ENCODE data around the gene TMEM237.

Gene TMEM237

DNA sequence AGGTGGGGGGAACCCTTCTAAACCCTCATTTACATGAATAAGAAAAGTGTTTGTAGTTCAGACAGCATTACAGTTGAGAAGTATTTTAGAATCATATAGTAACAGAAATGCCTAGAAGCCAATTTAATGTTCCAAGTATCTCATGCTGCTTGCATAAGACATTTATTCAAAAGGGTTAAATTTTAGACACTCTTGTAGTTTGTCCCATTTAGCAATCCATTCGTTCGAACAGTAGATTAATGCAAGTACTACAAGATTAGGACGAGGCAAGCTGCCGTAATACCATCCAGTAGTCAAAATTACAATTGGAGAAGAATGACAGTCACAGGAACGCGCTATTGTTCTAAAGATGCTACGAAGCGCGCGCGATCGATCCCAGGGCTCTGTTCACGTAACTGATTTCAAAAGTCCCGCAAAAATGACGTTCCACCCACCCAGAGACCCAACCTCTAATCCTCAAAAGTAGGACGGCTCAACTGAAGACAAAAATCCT is 1.2 kb downstream of the TMEM237 start:
- H3K27ac ChIP-seq, result peak overlapping the region; percentile 85
- TF ChIP-seq, protein P1, sequence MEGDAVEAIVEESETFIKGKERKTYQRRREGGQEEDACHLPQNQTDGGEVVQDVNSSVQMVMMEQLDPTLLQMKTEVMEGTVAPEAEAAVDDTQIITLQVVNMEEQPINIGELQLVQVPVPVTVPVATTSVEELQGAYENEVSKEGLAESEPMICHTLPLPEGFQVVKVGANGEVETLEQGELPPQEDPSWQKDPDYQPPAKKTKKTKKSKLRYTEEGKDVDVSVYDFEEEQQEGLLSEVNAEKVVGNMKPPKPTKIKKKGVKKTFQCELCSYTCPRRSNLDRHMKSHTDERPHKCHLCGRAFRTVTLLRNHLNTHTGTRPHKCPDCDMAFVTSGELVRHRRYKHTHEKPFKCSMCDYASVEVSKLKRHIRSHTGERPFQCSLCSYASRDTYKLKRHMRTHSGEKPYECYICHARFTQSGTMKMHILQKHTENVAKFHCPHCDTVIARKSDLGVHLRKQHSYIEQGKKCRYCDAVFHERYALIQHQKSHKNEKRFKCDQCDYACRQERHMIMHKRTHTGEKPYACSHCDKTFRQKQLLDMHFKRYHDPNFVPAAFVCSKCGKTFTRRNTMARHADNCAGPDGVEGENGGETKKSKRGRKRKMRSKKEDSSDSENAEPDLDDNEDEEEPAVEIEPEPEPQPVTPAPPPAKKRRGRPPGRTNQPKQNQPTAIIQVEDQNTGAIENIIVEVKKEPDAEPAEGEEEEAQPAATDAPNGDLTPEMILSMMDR (conservative IDR thresholded peaks at IDR 0.05), result no peak

DNA sequence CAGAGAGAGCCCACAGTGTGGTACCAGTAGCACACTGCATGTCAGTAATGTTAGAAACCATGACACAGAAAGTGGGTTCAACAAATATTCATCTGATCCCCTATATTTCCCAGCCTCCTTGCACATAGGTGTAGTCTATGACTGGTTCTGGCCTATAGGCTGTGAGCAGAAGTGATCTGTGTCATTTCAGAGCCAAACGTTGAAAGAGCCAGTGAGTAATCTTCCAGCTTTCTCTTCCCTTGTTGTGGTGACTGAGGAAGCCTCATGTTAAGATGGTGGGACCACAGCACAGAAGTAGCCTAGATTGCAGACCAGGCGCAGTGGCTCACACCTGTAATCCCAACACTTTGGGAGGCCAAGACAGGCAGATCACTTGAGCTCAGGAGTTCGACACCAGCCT is 4.1 kb downstream of the TMEM237 start:
- TF ChIP-seq, protein P1 (conservative IDR thresholded peaks at IDR 0.05), result no peak
- H3K27ac ChIP-seq, result no peak overlapping the region

DNA sequence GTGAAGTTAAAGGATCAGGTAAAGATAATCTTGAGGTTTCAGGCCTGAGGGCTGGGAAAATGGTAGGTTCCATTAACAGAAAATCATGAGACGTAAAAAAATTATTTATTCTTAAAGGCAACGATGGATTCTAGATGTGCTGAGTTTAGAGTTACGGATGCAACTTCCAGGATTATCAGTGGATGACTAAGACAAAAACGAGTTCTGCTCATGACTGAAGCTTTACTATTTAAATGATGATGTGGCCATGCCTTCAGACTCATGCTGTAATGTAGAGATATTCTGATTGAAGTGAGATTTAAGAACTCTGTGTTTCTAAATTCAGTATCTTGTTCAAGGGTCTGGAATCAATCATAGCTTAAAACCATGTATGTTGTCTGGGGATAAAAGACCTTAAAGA is 5.0 kb downstream of the TMEM237 start:
- TF ChIP-seq, protein P1 (conservative IDR thresholded peaks at IDR 0.05), result no peak
- no peak overlapping the region for H3K27ac ChIP-seq

DNA sequence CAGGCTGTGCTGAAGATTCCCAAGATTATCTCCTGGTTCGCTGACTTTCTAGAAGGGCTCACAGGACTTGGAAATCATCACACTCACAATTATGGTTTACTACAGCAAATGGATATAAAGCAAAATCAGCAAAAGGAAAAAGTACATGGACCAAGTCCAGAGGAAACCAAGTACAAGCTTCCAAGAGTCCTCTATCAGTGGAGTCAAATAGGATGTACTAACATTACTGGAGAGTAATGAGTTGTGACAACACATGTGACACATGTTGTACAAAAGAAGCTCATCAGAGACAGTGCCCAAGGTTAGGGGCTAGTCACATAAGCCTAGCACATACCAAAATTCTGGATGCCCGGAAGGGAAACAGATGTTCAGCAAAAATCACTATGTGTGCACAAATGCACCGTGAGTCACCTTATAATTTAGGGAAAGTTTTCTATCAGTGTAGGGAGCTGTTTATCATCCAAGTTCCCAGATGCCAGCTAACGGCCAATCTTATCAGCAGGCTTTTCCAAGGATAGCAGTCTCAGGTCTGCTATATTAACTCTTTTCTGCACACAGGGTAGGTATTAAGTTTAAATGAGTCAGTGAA is 9.5 kb downstream of the TMEM237 start:
- H3K27ac ChIP-seq, result no peak overlapping the region
- TF ChIP-seq, protein P1 (conservative IDR thresholded peaks at IDR 0.05), result no peak

DNA sequence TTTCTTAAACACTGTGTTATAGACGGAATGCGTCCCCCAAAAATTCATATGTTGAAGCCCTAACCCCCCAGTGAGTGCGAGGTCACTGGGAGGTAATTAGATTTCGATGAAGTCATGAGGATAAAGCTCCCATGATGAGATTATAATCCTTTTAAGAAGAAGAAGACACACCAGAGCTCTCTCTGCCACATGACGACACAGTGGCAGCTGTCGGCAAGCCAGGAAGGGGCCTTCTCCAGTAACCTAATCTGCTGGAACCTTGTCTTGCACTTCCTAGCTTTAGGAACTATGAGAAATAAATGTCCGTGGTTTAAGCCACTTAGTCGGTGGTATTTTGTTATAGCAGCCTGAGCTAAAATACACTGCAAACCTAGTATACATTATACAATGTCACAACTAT is 12.3 kb downstream of the TMEM237 start:
- TF ChIP-seq, protein P1 (conservative IDR thresholded peaks at IDR 0.05), result no peak
- no peak overlapping the region for H3K27ac ChIP-seq

DNA sequence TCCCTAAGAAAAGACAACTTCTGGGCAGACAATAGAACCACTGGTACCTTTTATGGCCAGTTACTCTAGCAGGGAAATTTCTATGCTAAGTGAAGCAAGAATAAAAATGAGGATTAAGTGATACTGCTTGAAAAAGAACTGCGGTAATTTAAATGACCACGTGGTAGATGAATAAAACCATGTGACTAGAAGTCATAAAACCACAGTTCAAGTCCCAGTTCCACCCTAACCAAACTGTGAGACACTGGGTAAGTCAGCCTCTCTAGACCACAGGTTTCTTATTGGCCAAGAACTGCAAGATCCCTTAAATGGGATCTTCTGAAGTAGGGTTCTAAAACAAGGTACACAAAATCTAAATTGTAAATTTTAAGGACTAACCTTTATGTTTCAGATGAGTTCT is 12.7 kb downstream of the TMEM237 start:
- H3K27ac ChIP-seq, result no peak overlapping the region
- TF ChIP-seq, protein P1 (conservative IDR thresholded peaks at IDR 0.05), result no peak

DNA sequence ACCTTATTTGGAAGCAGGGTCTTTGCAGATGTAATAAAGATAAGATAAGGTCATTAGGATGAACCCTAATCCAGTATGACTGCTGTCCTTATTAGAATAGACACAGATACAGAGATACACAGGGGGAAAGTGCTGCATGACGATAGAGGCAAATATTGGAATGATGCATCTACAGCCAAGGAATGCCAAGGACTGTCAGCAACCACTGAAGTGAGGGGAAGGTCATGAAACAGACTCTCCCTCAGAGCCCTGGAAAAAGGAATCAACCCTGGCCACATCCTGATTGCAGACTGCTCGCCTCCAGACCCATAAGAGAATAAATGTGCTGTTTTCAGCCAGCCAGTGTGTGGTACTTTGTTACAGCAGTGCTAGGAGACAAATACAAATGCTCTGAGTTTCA is 14.8 kb downstream of the TMEM237 start:
- no peak overlapping the region for H3K27ac ChIP-seq
- TF ChIP-seq, protein P1 (conservative IDR thresholded peaks at IDR 0.05), result no peak

Measured in VCaP (cell line).